Heart left ventricle (tissue), 13 donors: ENCODE measurements around the gene CPA3.

Experiments
- POLR2A ChIP-seq, 2 donors: fragments of 450-650 bp; IDR thresholded peaks; one replicate each; pipeline ENCODE4 v1.6.1; 2017; ENCODE audit warnings: antibody characterized with exemption in 2 of 2, mild to moderate bottlenecking in 2 of 2, moderate library complexity in 2 of 2
- TF ChIP-seq, protein P1 (sequence below), 12 donors: fragments of 200-600 bp; sonication (generic) in 4 of 12; IDR thresholded peaks; one replicate each; pipeline versions ENCODE4 v1.5.0 to v1.8.0; 2018 to 2022; ENCODE audit warnings: antibody characterized with exemption in 12 of 12, mild to moderate bottlenecking in 5 of 12
- donor health status: ischemic (EF 13 %, LVEDD 7.1; RV severe dilation, severe dysfunction).
- donor health status: DM: no; HTN: yes; CAD: no.
- donor health status: DM: no; HTN: no; CAD: no.
- donor health status: ischemic (EF 25% LVEDD 6.9; RV normal size, moderate dysfunction).
- donor health status: ischemic (EF 25% LVEDD 5.7; RV mildly dilated, moderate dysfunction).
- donor health status: ischemic (EF 35%, LVEDD 5.7; RV mildly dilated, moderate dysfunction).
- donor health status: nonischemic (EF 11% LVEDD 7.7; RV severe dilation, severe dysfunction).
- donor health status: DM: yes; HTN: yes; CAD: no.
- donor health status: PGD.
- donor health status: ischemic (EF 29% LVEDD 5.4; RV normal size, mild dysfunction).
- donor health status: nonischemic (EF 23%, LVEDD 6.1; RV moderate dilation, normal function).

DNA sequence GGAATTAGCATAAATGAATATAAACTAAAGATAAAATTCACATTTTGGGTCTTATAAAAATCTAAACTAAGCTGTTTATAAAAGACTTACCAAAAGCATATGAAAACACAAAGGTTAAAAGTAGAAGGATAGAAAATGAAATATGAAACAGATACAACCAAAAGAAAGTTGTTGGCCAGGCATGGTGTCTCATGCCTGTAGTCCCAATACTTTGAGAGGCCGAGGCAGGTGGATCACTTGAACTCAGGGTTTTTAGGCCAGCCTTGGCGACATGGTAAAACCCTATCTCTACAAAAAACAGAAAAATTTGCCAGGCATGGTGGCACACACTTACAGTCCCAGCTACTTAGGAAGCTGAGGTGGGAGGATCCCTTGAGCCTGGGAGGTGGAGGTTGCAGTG lies 51.0 kb downstream of the CPA3 start:
- TF ChIP-seq, protein P1, sequence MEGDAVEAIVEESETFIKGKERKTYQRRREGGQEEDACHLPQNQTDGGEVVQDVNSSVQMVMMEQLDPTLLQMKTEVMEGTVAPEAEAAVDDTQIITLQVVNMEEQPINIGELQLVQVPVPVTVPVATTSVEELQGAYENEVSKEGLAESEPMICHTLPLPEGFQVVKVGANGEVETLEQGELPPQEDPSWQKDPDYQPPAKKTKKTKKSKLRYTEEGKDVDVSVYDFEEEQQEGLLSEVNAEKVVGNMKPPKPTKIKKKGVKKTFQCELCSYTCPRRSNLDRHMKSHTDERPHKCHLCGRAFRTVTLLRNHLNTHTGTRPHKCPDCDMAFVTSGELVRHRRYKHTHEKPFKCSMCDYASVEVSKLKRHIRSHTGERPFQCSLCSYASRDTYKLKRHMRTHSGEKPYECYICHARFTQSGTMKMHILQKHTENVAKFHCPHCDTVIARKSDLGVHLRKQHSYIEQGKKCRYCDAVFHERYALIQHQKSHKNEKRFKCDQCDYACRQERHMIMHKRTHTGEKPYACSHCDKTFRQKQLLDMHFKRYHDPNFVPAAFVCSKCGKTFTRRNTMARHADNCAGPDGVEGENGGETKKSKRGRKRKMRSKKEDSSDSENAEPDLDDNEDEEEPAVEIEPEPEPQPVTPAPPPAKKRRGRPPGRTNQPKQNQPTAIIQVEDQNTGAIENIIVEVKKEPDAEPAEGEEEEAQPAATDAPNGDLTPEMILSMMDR (IDR thresholded peaks at IDR 0.05) = no peak
- TF ChIP-seq POLR2A (IDR thresholded peaks at IDR 0.05) = no peak
